Suprapubic skin (tissue), 3 donors: ENCODE data around the gene CDKN1A.

Source experiments
- POLR2AphosphoS5 ChIP-seq, 3 donors: sonication (generic); formaldehyde crosslinking; IDR thresholded peaks; one replicate each; pipeline ENCODE4 v1.6.1; 2017; ENCODE audit warnings: antibody characterized with exemption in 3 of 3
- TF ChIP-seq, protein P1 (sequence below), 2 donors: fragments of 200-600 bp in 1 of 2; fragments of 450-650 bp in 1 of 2; sonication (generic) in 1 of 2; IDR thresholded peaks; one replicate each; pipeline ENCODE4 v1.5.1; 2016 to 2019; ENCODE audit warnings: antibody characterized with exemption in 2 of 2, mild to moderate bottlenecking in 1 of 2, moderate library complexity in 1 of 2

DNA sequence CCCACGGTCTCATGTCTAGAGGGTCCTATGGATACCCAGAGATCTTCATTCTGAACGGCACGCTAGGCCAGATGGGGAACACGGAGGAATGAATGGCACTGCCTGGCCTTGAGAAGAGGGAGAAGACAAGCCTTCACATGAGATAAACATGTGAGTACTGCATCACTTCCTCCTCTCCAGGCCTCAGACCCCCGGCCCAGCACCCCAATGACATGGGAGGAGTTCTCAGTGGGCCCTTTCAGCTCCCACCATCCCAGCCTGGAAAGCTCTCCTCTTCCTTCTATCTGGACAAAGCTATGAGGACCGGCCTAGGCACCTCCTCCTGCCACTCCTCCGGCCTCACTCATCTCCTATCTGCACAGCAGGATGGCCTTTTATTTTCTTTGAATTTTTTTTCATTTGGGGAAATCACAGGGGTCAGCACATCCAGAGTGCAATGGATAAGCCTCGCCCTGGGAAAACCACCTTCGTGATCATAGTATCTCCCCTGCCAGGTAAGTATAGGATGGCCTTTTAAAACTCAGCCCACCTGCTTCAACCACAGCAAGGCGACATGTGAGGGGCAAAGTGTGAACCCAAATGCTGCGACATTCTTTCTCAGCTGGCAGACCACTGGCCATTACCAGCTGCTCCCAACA, 39.2 kb upstream of the CDKN1A start:
- no peak for TF ChIP-seq POLR2AphosphoS5 (IDR thresholded peaks at IDR 0.05)
- TF ChIP-seq, protein P1, sequence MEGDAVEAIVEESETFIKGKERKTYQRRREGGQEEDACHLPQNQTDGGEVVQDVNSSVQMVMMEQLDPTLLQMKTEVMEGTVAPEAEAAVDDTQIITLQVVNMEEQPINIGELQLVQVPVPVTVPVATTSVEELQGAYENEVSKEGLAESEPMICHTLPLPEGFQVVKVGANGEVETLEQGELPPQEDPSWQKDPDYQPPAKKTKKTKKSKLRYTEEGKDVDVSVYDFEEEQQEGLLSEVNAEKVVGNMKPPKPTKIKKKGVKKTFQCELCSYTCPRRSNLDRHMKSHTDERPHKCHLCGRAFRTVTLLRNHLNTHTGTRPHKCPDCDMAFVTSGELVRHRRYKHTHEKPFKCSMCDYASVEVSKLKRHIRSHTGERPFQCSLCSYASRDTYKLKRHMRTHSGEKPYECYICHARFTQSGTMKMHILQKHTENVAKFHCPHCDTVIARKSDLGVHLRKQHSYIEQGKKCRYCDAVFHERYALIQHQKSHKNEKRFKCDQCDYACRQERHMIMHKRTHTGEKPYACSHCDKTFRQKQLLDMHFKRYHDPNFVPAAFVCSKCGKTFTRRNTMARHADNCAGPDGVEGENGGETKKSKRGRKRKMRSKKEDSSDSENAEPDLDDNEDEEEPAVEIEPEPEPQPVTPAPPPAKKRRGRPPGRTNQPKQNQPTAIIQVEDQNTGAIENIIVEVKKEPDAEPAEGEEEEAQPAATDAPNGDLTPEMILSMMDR (IDR thresholded peaks at IDR 0.05): no peak
